ENCODE data around the gene CDC20. TPM values are rescaled to one million over a fixed set of nuclear protein-coding genes. Genes with fewer than 3 reads are reported as not detected.

The CDC20 gene
- polyA plus RNA-seq, 4 donors, result 3.8 to 62.2 (median 14.0) TPM

- H3K27me3 ChIP-seq (ENCODE audit: control insufficient read depth in 3 of 3, insufficient read depth in 3 of 3, low read length in 3 of 3), result no peaks in the 10 kb centered on the region
- 0 to 1% (median 1%) methylated on average over 31 to 33 of the region's 33 CpGs for WGBS, 3 donors
- H3K4me1 ChIP-seq (ENCODE audit: control insufficient read depth in 3 of 3, insufficient read depth in 2 of 3, low read depth in 1 of 3, low read length in 2 of 3), result peaks cover 0 to 29% (median 0%) of the 10 kb centered on the region in 3 donors
- DNase-seq (peak in 1 of 2 donors; percentile 79), FAIRE-seq (no peak)
- peak overlapping the region; percentile 98 to 99 (median 99) for H3K27ac ChIP-seq (ENCODE audit: low read depth in 1 of 3, low read length in 2 of 3)
- H3K4me3 ChIP-seq (ENCODE audit: low read depth in 1 of 3, low read length in 3 of 3), result peak overlapping the region; percentile 59 to 93 (median 79)
- H3K36me3 ChIP-seq (ENCODE audit: control insufficient read depth in 3 of 3, insufficient read depth in 2 of 3, low read depth in 1 of 3, low read length in 3 of 3), result peaks cover 0 to 27% (median 11%) of the 10 kb centered on the region in 3 donors
- H3K9me3 ChIP-seq (ENCODE audit: control insufficient read depth in 2 of 2, insufficient read depth in 1 of 2, low read depth in 1 of 2, low read length in 1 of 2), result no peaks in the 10 kb centered on the region
Measured at GRCh38 chr1:43358121-43358745, 548 bp upstream of the CDC20 start.

DNA sequence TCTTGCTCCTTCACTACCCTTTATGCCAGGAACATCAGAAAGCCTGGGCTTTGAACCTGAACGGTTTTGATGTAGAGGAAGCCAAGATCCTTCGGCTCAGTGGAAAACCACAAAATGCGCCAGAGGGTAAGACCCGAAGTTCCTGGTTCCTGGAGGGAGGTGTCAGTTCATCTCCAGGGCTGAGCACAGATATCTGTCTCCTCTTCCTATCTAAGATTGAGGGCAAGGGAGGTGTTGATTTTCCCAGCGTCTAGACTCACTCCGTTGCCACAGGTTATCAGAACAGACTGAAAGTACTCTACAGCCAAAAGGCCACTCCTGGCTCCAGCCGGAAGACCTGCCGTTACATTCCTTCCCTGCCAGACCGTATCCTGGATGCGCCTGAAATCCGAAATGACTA is 915 bp downstream of the CDC20 start:
- Histone ChIP-seq H3K36me3 (ENCODE audit: control insufficient read depth in 3 of 3, insufficient read depth in 2 of 3, low read depth in 1 of 3, low read length in 3 of 3) (peaks cover 4 to 41% (median 13%) of the 10 kb centered on the region in 3 donors), H3K27me3 (ENCODE audit: control insufficient read depth in 3 of 3, insufficient read depth in 3 of 3, low read length in 3 of 3) (no peaks in the 10 kb centered on the region), H3K27ac (ENCODE audit: low read depth in 1 of 3, low read length in 2 of 3) (peak overlapping the region in 1 of 3 donors; percentile 62), H3K9me3 (ENCODE audit: control insufficient read depth in 2 of 2, insufficient read depth in 1 of 2, low read depth in 1 of 2, low read length in 1 of 2) (no peaks in the 10 kb centered on the region), H3K4me1 (ENCODE audit: control insufficient read depth in 3 of 3, insufficient read depth in 2 of 3, low read depth in 1 of 3, low read length in 2 of 3) (peaks cover 0 to 39% (median 2%) of the 10 kb centered on the region in 3 donors), H3K4me3 (ENCODE audit: low read depth in 1 of 3, low read length in 3 of 3) (peak overlapping the region in 1 of 3 donors; percentile 93)
- 22 to 36% (median 30%) methylated on average over 11 of the region's 11 CpGs for WGBS, 3 donors
- FAIRE-seq (no peak), DNase-seq (no peak)

GRCh38 chr1:43360616-43361015 is 1.8 kb downstream of the CDC20 start:
- Histone ChIP-seq H3K27ac (ENCODE audit: low read depth in 1 of 3, low read length in 2 of 3) (no peak overlapping the region), H3K36me3 (ENCODE audit: control insufficient read depth in 3 of 3, insufficient read depth in 2 of 3, low read depth in 1 of 3, low read length in 3 of 3) (peaks cover 4 to 51% (median 17%) of the 10 kb centered on the region in 3 donors), H3K9me3 (ENCODE audit: control insufficient read depth in 2 of 2, insufficient read depth in 1 of 2, low read depth in 1 of 2, low read length in 1 of 2) (no peaks in the 10 kb centered on the region), H3K4me3 (ENCODE audit: low read depth in 1 of 3, low read length in 3 of 3) (no peak overlapping the region), H3K27me3 (ENCODE audit: control insufficient read depth in 3 of 3, insufficient read depth in 3 of 3, low read length in 3 of 3) (no peaks in the 10 kb centered on the region), H3K4me1 (ENCODE audit: control insufficient read depth in 3 of 3, insufficient read depth in 2 of 3, low read depth in 1 of 3, low read length in 2 of 3) (peaks cover 0 to 47% (median 2%) of the 10 kb centered on the region in 3 donors)
- no peak for FAIRE-seq
- no peak for DNase-seq
- WGBS, 3 donors, result 64 to 84% (median 70%) methylated on average over 4 of the region's 4 CpGs

DNA sequence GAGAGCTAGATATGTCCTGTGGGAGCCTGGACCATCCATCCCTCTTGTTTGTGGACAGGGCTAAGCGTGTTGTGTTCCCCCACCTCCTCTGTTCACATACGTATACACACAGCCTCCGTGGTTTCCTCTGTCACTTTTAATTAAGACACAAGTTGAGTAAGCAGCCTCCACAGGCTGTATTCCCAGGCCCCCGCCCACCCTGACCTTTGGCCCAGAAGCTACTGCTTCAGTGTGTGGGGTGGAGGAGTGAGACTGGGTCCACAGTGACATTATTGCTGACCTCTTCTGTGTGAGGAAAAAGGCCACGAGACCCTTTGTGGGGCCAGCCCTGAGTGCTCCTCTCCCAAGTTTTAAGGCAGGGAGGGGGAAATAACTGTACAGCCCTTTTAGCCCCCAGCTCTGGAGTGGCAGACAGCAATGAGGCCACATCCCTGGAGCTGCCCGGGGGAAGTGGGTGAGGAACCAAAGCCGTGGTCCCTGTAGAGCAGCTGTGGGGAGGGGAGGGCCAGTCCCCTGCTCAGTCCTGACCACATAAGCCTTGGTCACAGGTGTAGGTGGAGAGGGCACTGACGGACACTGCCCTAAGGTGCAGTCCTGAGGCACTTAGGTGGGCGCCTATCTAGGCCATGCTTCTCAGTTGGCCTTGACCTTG is 4.6 kb downstream of the CDC20 start:
- peaks cover 0 to 55% (median 5%) of the 10 kb centered on the region in 3 donors for H3K4me1 ChIP-seq (ENCODE audit: control insufficient read depth in 3 of 3, insufficient read depth in 2 of 3, low read depth in 1 of 3, low read length in 2 of 3)

DNA sequence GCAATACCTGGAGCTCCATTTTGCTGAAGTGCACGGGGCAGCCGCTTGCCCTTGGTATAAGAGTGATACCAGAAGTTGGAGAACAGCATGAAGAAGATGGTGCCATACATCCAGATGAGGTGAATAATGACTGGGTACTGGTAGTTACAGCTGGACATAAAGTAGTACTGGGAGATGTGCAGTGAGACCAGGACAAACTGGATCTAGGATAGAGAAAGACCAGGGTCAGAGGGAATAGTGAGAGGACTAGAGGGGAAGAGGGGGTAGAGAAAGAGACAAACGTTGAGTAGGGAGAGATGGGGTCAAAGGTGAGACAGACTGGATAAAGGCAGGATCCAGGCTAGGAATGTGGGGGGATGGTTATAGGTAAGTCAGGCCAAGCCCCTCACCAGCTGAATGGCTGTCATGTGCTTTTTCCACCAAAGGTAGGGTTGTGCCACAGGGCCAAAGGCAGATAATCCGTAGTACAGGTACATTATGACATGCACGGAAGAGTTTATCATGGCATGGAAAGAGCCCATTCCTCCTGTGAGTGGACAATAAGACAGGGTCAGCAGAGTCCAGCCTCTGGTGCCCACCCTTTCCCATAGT is 5.2 kb downstream of the CDC20 start:
- DNase-seq (no peak), FAIRE-seq (no peak)
- H3K9me3 ChIP-seq (ENCODE audit: control insufficient read depth in 2 of 2, insufficient read depth in 1 of 2, low read depth in 1 of 2, low read length in 1 of 2), result no peaks in the 10 kb centered on the region
- H3K27me3 ChIP-seq (ENCODE audit: control insufficient read depth in 3 of 3, insufficient read depth in 3 of 3, low read length in 3 of 3), result no peaks in the 10 kb centered on the region
- H3K4me1 ChIP-seq (ENCODE audit: control insufficient read depth in 3 of 3, insufficient read depth in 2 of 3, low read depth in 1 of 3, low read length in 2 of 3), result peaks cover 0 to 60% (median 10%) of the 10 kb centered on the region in 3 donors
- H3K36me3 ChIP-seq (ENCODE audit: control insufficient read depth in 3 of 3, insufficient read depth in 2 of 3, low read depth in 1 of 3, low read length in 3 of 3), result peaks cover 4 to 55% (median 17%) of the 10 kb centered on the region in 3 donors
- no peak overlapping the region for H3K4me3 ChIP-seq (ENCODE audit: low read depth in 1 of 3, low read length in 3 of 3)
- 76 to 79% (median 78%) methylated on average over 5 of the region's 5 CpGs for WGBS, 3 donors
- peak overlapping the region in 2 of 3 donors; percentile 12 to 60 for H3K27ac ChIP-seq (ENCODE audit: low read depth in 1 of 3, low read length in 2 of 3)

More for the DNA sequence above, 4.6 kb downstream of the CDC20 start:
- H3K4me3 ChIP-seq (ENCODE audit: low read depth in 1 of 3, low read length in 3 of 3), result no peak overlapping the region
- DNase-seq (peak; percentile 57 to 72), FAIRE-seq (no peak)
- peaks cover 4 to 55% (median 17%) of the 10 kb centered on the region in 3 donors for H3K36me3 ChIP-seq (ENCODE audit: control insufficient read depth in 3 of 3, insufficient read depth in 2 of 3, low read depth in 1 of 3, low read length in 3 of 3)
- H3K27ac ChIP-seq (ENCODE audit: low read depth in 1 of 3, low read length in 2 of 3), result peak overlapping the region in 2 of 3 donors; percentile 12 to 60
- no peaks in the 10 kb centered on the region for H3K9me3 ChIP-seq (ENCODE audit: control insufficient read depth in 2 of 2, insufficient read depth in 1 of 2, low read depth in 1 of 2, low read length in 1 of 2)
- no peaks in the 10 kb centered on the region for H3K27me3 ChIP-seq (ENCODE audit: control insufficient read depth in 3 of 3, insufficient read depth in 3 of 3, low read length in 3 of 3)
- WGBS, 3 donors, result 50 to 61% (median 54%) methylated on average over 9 of the region's 9 CpGs

- Histone ChIP-seq H3K27me3 (ENCODE audit: control insufficient read depth in 3 of 3, insufficient read depth in 3 of 3, low read length in 3 of 3) (no peaks in the 10 kb centered on the region), H3K9me3 (ENCODE audit: control insufficient read depth in 2 of 2, insufficient read depth in 1 of 2, low read depth in 1 of 2, low read length in 1 of 2) (no peaks in the 10 kb centered on the region), H3K4me1 (ENCODE audit: control insufficient read depth in 3 of 3, insufficient read depth in 2 of 3, low read depth in 1 of 3, low read length in 2 of 3) (peaks cover 0 to 47% (median 10%) of the 10 kb centered on the region in 3 donors), H3K4me3 (ENCODE audit: low read depth in 1 of 3, low read length in 3 of 3) (peak overlapping the region in 2 of 3 donors; percentile 15 to 58), H3K36me3 (ENCODE audit: control insufficient read depth in 3 of 3, insufficient read depth in 2 of 3, low read depth in 1 of 3, low read length in 3 of 3) (peaks cover 4 to 44% (median 17%) of the 10 kb centered on the region in 3 donors), H3K27ac (ENCODE audit: low read depth in 1 of 3, low read length in 2 of 3) (peak overlapping the region; percentile 83 to 97 (median 96))
- WGBS, 3 donors, result 63 to 78% (median 66%) methylated on average over 2 of the region's 2 CpGs
- DNase-seq, result no peak
- FAIRE-seq, result no peak
Measured at GRCh38 chr1:43365678-43366077, 6.9 kb downstream of the CDC20 start.

- 17 to 48% (median 21%) methylated on average over 11 of the region's 11 CpGs for WGBS, 3 donors
- peaks cover 0 to 47% (median 10%) of the 10 kb centered on the region in 3 donors for H3K4me1 ChIP-seq (ENCODE audit: control insufficient read depth in 3 of 3, insufficient read depth in 2 of 3, low read depth in 1 of 3, low read length in 2 of 3)
Measured at GRCh38 chr1:43366179-43366578, 7.4 kb downstream of the CDC20 start.

DNA sequence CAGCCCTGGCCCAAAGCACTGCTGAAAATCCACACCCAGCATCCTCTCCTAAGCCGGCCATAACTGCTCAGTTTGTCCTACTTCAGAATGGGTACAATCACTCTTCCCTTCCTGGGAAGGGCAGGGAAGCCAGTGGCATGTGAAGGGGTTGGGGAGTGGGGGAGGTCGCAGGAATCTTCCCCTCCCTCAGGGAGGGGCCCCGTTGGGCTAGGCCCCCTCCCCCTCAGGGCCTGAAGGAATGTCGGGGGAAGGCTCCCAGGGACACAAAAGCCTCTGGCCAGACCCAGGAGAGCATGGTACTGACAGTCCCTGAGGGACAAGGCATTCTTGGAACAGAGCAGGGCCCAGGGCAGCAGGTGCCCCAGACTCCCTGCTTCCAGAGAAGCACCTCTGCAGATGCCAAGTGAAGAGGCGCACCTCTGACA is 7.8 kb downstream of the CDC20 start:
- Histone ChIP-seq H3K9me3 (ENCODE audit: control insufficient read depth in 2 of 2, insufficient read depth in 1 of 2, low read depth in 1 of 2, low read length in 1 of 2) (no peaks in the 10 kb centered on the region), H3K4me3 (ENCODE audit: low read depth in 1 of 3, low read length in 3 of 3) (peak overlapping the region in 2 of 3 donors; percentile 58 to 73), H3K27me3 (ENCODE audit: control insufficient read depth in 3 of 3, insufficient read depth in 3 of 3, low read length in 3 of 3) (no peaks in the 10 kb centered on the region), H3K36me3 (ENCODE audit: control insufficient read depth in 3 of 3, insufficient read depth in 2 of 3, low read depth in 1 of 3, low read length in 3 of 3) (peaks cover 4 to 40% (median 13%) of the 10 kb centered on the region in 3 donors), H3K27ac (ENCODE audit: low read depth in 1 of 3, low read length in 2 of 3) (peak overlapping the region; percentile 83 to 97 (median 96)), H3K4me1 (ENCODE audit: control insufficient read depth in 3 of 3, insufficient read depth in 2 of 3, low read depth in 1 of 3, low read length in 2 of 3) (peaks cover 0 to 47% (median 10%) of the 10 kb centered on the region in 3 donors)
- peak in 1 of 2 donors; percentile 38 for DNase-seq
- FAIRE-seq, result no peak
- WGBS, 3 donors, result 8 to 18% (median 9%) methylated on average over 4 to 5 of the region's 5 CpGs

More at GRCh38 chr1:43366179-43366578, 7.4 kb downstream of the CDC20 start:
- Histone ChIP-seq H3K36me3 (ENCODE audit: control insufficient read depth in 3 of 3, insufficient read depth in 2 of 3, low read depth in 1 of 3, low read length in 3 of 3) (peaks cover 4 to 40% (median 17%) of the 10 kb centered on the region in 3 donors), H3K4me3 (ENCODE audit: low read depth in 1 of 3, low read length in 3 of 3) (peak overlapping the region in 2 of 3 donors; percentile 58 to 73), H3K9me3 (ENCODE audit: control insufficient read depth in 2 of 2, insufficient read depth in 1 of 2, low read depth in 1 of 2, low read length in 1 of 2) (no peaks in the 10 kb centered on the region), H3K27me3 (ENCODE audit: control insufficient read depth in 3 of 3, insufficient read depth in 3 of 3, low read length in 3 of 3) (no peaks in the 10 kb centered on the region), H3K27ac (ENCODE audit: low read depth in 1 of 3, low read length in 2 of 3) (peak overlapping the region; percentile 83 to 97 (median 96))
- DNase-seq (peak; percentile 87 to 88), FAIRE-seq (no peak)

Data from small intestine (tissue), 7 donors.